HepG2 (cell line): ENCODE measurements around the gene OXLD1. TPM values are rescaled to one million over a fixed set of nuclear protein-coding genes. Genes with fewer than 3 reads are reported as not detected.

ENCODE experiments used
- EHMT2 ChIP-seq: fragments of 200-600 bp; sonication (generic); IDR thresholded peaks from 2 replicates; pipeline ENCODE4 v1.7.0; 2017; ENCODE audit warnings: antibody characterized with exemption, low read depth, low read length, borderline replicate concordance
- HMGA1 ChIP-seq: sonication (generic); formaldehyde crosslinking; conservative IDR thresholded peaks from 2 replicates; pipeline ENCODE4 v1.4.0; 2020; ENCODE audit warnings: missing genetic modification reagents
- JDP2 ChIP-seq: sonication (generic); formaldehyde crosslinking; IDR thresholded peaks from 2 replicates; pipeline ENCODE4 v1.8.1; 2022; ENCODE audit warnings: missing genetic modification reagents, borderline replicate concordance
- KLF12 ChIP-seq: sonication (generic); formaldehyde crosslinking; IDR thresholded peaks from 2 replicates; pipeline ENCODE4 v1.4.0; 2020; ENCODE audit warnings: missing genetic modification reagents, borderline replicate concordance
- MAZ ChIP-seq, 2 experiments: sonication (generic) in 1 of 2; formaldehyde crosslinking in 1 of 2; IDR thresholded peaks; 2 replicates each; pipeline versions ENCODE4 v1.5.0 to v1.6.1; 2012 to 2020; ENCODE audit warnings: low read depth in 2 of 2, mild to moderate bottlenecking in 2 of 2, borderline replicate concordance in 1 of 2, improper control_type of control experiment in 1 of 2, low read length in 1 of 2, missing genetic modification reagents in 1 of 2, moderate library complexity in 1 of 2
- MEF2D ChIP-seq: sonication (generic); formaldehyde crosslinking; IDR thresholded peaks from 2 replicates; pipeline ENCODE4 v1.5.1; 2020; ENCODE audit warnings: mild to moderate bottlenecking, missing genetic modification reagents
- MTF1 ChIP-seq: sonication (generic); formaldehyde crosslinking; IDR thresholded peaks from 2 replicates; pipeline ENCODE4 v1.5.0; 2020; ENCODE audit warnings: missing genetic modification reagents
- SETDB1 ChIP-seq: sonication (generic); formaldehyde crosslinking; IDR thresholded peaks from 2 replicates; pipeline ENCODE4 v1.5.1; 2020; ENCODE audit warnings: missing genetic modification reagents, mild to moderate bottlenecking, borderline replicate concordance
- SOX13 ChIP-seq, 3 experiments: fragments of 450-650 bp in 1 of 3; sonication (generic) in 1 of 3; formaldehyde crosslinking in 1 of 3; IDR thresholded peaks in 2 of 3; conservative IDR thresholded peaks in 1 of 3; 2 replicates each; pipeline versions ENCODE4 v1.5.0 to v1.6.1; 2016 to 2020; ENCODE audit warnings: antibody characterized with exemption in 1 of 3, mild to moderate bottlenecking in 1 of 3, missing compliant biosample characterization in 1 of 3, missing genetic modification reagents in 1 of 3, moderate library complexity in 1 of 3
- TBL1XR1 ChIP-seq: fragments of 150-350 bp; IDR thresholded peaks from 2 replicates; pipeline ENCODE4 v1.6.1; 2014; ENCODE audit warnings: borderline replicate concordance, low read length; ENCODE audit not compliant: partially characterized antibody
- TBX3 ChIP-seq: fragments of 450-650 bp; IDR thresholded peaks from 2 replicates; pipeline ENCODE4 v1.6.1; 2017; ENCODE audit warnings: antibody characterized with exemption, mild to moderate bottlenecking, inconsistent platforms, borderline replicate concordance
- ZNF34 ChIP-seq: sonication (generic); formaldehyde crosslinking; IDR thresholded peaks from 2 replicates; pipeline ENCODE4 v1.4.0; 2020; ENCODE audit warnings: mild to moderate bottlenecking, missing genetic modification reagents, borderline replicate concordance
- ZNF484 ChIP-seq: sonication (generic); formaldehyde crosslinking; IDR thresholded peaks from 2 replicates; pipeline ENCODE4 v1.5.1; 2020; ENCODE audit warnings: mild to moderate bottlenecking, low read depth, missing genetic modification reagents, borderline replicate concordance
- ZNF543 ChIP-seq: sonication (generic); formaldehyde crosslinking; IDR thresholded peaks from 2 replicates; pipeline ENCODE4 v1.4.0; 2020; ENCODE audit warnings: mild to moderate bottlenecking, missing genetic modification reagents
- ZNF569 ChIP-seq: sonication (generic); formaldehyde crosslinking; IDR thresholded peaks from 2 replicates; pipeline ENCODE4 v1.5.0; 2020; ENCODE audit warnings: mild to moderate bottlenecking, missing genetic modification reagents, moderate library complexity, borderline replicate concordance
- ZNF572 ChIP-seq: sonication (generic); formaldehyde crosslinking; IDR thresholded peaks from 2 replicates; pipeline ENCODE4 v1.5.1; 2020; ENCODE audit warnings: mild to moderate bottlenecking, missing genetic modification reagents
- ZNF670 ChIP-seq: sonication (generic); formaldehyde crosslinking; IDR thresholded peaks from 2 replicates; pipeline ENCODE4 v1.8.0; 2022; ENCODE audit warnings: mild to moderate bottlenecking, missing genetic modification reagents, borderline replicate concordance
- ZNF746 ChIP-seq: sonication (generic); formaldehyde crosslinking; IDR thresholded peaks from 2 replicates; pipeline ENCODE4 v1.8.0; 2022; ENCODE audit warnings: mild to moderate bottlenecking, missing genetic modification reagents
- ZNF788 ChIP-seq: sonication (generic); formaldehyde crosslinking; IDR thresholded peaks from 2 replicates; pipeline ENCODE4 v1.5.0; 2020; ENCODE audit warnings: mild to moderate bottlenecking, missing genetic modification reagents, borderline replicate concordance
- ZSCAN31 ChIP-seq: sonication (generic); formaldehyde crosslinking; IDR thresholded peaks from 2 replicates; pipeline ENCODE4 v1.5.0; 2020; ENCODE audit warnings: low read depth, mild to moderate bottlenecking, missing genetic modification reagents
- polyA plus RNA-seq, 8 experiments: library from polyadenylated mRNA; depleted of rRNA in 3 of 8; stranded (reverse) in 7 of 8; unstranded in 1 of 8; fragments of >200 nt; fragmentation: Illumina TruSeq in 4 of 8; extraction: Trizol in 4 of 8; gene quantifications; 2 replicates each; pipeline versions ENCODE4 v1.2.1 to v1.2.3, GENCODE V29; 2011 to 2016; ENCODE audit warnings: low read depth in 4 of 8, missing spikeins in 1 of 8, mixed read lengths in 1 of 8; ENCODE audit not compliant: insufficient read depth in 1 of 8
- total RNA-seq, 5 experiments: library from RNA; depleted of rRNA; stranded (reverse); fragments of >200 nt; fragmentation: Illumina TruSeq; extraction: Trizol; gene quantifications; 2 replicates each; pipeline ENCODE4 v1.2.3, GENCODE V29; 2016; ENCODE audit warnings: low read depth in 1 of 5
- TF ChIP-seq, protein P1 (sequence below): sonication (generic); formaldehyde crosslinking; IDR thresholded peaks from 2 replicates; pipeline ENCODE4 v1.4.0; 2020; ENCODE audit warnings: missing genetic modification reagents, borderline replicate concordance
- TF ChIP-seq, protein P2 (sequence below), 2 experiments: sonication (generic) in 1 of 2; formaldehyde crosslinking in 1 of 2; IDR thresholded peaks; 2 replicates each; pipeline versions ENCODE4 v1.4.0 to v1.6.1; 2016 to 2020; ENCODE audit warnings: borderline replicate concordance in 1 of 2, low read depth in 1 of 2, mild to moderate bottlenecking in 1 of 2, missing genetic modification reagents in 1 of 2

The OXLD1 gene
- total and polyA plus RNA-seq, 2 of the 13 experiments (the other 11 are each of a cell fraction or from before 2014, with no cell fraction given), result 27.1 to 37.5 TPM

DNA sequence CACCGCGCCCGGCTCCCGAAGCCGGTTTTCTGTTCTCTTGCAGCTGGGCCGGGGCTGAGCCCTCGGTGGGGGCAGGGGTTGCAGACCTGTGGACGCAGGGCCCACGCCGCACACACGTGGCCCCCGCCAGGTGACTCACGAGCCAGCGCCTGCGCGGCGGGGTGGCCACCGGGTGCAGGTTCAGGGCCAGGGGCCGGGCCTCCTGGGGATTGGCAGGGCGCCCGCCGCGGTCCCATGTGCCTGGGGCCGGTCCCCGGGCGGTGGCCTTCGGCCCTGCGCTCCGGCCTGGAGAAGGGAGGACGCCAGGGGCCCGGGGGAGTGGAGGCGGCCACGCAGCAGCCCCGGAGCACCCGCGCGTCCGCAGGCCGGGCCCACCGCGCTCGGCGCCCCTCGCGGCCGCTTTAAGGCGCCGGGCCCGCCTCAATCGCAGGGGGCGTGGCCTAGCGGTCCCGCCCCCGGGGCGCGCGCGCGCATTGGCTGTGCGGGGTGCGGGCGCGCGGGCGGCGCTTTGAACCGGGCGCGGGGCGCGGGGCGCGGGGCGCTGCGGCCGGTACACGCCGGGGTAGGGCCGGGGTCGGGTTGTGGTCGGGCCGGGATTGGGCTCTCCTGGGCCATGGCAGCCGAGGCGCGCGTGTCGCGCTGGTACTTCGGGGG is 45.5 kb upstream of the OXLD1 start, which contains the start of gene SLC25A10 (continued):
- TF ChIP-seq JDP2 (CRISPR knock-in tag) (peak; percentile 81; the same call in 1 of the 2 replicates), MAZ (IDR thresholded peaks at IDR 0.05; ENCODE audit: borderline replicate concordance, low read depth, low read length) (peak; percentile 93), MAZ (CRISPR knock-in tag; IDR thresholded peaks at IDR 0.05; ENCODE audit: low read depth) (peak; percentile 85), SOX13 (IDR thresholded peaks at IDR 0.05) (peak; percentile 32; the same call in 1 of the 2 replicates), SOX13 (CRISPR knock-in tag; conservative IDR thresholded peaks at IDR 0.05 in 1 of 2, IDR thresholded peaks at IDR 0.05 in 1 of 2) (peak in 1 of 2 experiments; percentile 84; a peak in 2 of 4 replicates), ZNF484 (CRISPR knock-in tag) (peak; percentile 85; the same call in 1 of the 2 replicates), KLF12 (peak; percentile 88), ZNF788 (CRISPR knock-in tag) (peak; percentile 96), ZNF569 (no peak), TBX3 (peak; percentile 35; the same call in 1 of the 2 replicates), ZNF572 (no peak), ZNF34 (CRISPR knock-in tag) (no peak; the same call in 1 of the 2 replicates), ZSCAN31 (CRISPR knock-in tag) (peak; percentile 100), ZNF543 (CRISPR knock-in tag) (peak; percentile 96; the same call in 1 of the 2 replicates), ZNF670 (CRISPR knock-in tag) (peak; percentile 98; the same call in 1 of the 2 replicates), EHMT2 (no peak), MTF1 (CRISPR knock-in tag) (peak; percentile 97), MEF2D (CRISPR knock-in tag) (peak; percentile 92), ZNF746 (CRISPR knock-in tag) (peak; percentile 97), SETDB1 (CRISPR knock-in tag) (no peak; the same call in 1 of the 2 replicates), HMGA1 (CRISPR knock-in tag) (no peak), TBL1XR1 (peak; percentile 75)
- TF ChIP-seq, protein P1, sequence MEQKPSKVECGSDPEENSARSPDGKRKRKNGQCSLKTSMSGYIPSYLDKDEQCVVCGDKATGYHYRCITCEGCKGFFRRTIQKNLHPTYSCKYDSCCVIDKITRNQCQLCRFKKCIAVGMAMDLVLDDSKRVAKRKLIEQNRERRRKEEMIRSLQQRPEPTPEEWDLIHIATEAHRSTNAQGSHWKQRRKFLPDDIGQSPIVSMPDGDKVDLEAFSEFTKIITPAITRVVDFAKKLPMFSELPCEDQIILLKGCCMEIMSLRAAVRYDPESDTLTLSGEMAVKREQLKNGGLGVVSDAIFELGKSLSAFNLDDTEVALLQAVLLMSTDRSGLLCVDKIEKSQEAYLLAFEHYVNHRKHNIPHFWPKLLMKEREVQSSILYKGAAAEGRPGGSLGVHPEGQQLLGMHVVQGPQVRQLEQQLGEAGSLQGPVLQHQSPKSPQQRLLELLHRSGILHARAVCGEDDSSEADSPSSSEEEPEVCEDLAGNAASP, result peak; percentile 93
- TF ChIP-seq, protein P2, sequence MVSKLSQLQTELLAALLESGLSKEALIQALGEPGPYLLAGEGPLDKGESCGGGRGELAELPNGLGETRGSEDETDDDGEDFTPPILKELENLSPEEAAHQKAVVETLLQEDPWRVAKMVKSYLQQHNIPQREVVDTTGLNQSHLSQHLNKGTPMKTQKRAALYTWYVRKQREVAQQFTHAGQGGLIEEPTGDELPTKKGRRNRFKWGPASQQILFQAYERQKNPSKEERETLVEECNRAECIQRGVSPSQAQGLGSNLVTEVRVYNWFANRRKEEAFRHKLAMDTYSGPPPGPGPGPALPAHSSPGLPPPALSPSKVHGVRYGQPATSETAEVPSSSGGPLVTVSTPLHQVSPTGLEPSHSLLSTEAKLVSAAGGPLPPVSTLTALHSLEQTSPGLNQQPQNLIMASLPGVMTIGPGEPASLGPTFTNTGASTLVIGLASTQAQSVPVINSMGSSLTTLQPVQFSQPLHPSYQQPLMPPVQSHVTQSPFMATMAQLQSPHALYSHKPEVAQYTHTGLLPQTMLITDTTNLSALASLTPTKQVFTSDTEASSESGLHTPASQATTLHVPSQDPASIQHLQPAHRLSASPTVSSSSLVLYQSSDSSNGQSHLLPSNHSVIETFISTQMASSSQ (IDR thresholded peaks at IDR 0.05; ENCODE audit: low read depth), result no peak
- TF ChIP-seq, protein P2 (CRISPR knock-in tag; IDR thresholded peaks at IDR 0.05; ENCODE audit: borderline replicate concordance), result peak; percentile 87
